GM19035 (cell line): ENCODE results near the gene IRF9.

ENCODE experiments used
- ATAC-seq: cut with Tn5 transposase; IDR thresholded peaks from one replicate; pipeline ENCODE4 v1.9.1; 2021; ENCODE audit not compliant: unreplicated experiment

The IRF9 gene, protein sequence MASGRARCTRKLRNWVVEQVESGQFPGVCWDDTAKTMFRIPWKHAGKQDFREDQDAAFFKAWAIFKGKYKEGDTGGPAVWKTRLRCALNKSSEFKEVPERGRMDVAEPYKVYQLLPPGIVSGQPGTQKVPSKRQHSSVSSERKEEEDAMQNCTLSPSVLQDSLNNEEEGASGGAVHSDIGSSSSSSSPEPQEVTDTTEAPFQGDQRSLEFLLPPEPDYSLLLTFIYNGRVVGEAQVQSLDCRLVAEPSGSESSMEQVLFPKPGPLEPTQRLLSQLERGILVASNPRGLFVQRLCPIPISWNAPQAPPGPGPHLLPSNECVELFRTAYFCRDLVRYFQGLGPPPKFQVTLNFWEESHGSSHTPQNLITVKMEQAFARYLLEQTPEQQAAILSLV

DNA sequence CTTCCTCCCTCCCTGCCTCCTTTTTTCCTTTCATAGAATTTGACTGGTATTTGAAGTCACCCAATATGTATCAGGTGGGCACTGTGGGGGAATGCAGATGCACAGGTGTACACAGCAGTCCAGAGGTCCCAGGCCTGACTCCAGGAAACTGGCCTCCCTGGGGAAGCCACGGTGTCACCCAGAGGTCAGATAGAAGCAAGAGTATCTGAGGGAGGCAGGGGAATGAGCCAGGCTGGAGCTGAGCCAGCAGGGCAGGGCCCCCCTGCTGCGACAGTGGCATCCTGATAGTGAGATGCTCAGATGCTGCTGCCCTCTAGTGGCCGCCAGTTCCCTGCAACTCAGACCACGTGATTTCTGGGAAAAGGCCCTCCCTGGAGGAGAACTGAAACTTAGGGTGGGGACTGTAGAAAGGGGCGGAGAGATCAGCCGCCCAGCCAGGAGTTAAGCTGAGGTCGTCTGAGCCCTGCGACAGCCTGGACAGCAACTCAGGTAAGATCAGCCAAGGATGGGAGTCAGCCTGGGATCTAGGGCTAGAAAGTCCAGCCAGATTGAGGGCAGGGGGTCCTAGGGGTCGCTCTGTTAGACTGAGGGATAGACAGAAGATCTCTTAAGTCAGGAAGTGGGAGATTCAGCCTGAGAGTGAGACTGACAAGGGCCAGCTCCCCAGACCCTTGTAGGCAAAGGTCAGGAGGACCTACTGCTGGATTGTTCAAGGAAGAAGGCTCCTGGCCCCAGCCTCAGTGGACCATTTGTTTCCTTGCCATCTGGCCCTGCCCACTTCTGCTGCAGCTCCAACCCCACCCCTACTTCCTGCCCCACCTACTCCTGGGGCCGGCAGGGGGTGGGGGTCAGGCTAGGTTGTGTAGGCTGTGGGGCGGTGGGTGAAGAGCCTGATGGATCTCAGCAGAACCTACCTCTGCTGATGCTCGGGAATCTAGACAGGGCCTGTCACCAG, at the start of gene IRF9:
IRF9 (plus strand) TSS at position 416 of the 955 bp plus-strand sequence. CDS start 880 bp downstream, outside the sequence.
- peak; percentile 88 for ATAC-seq

- no peak for ATAC-seq
Measured at GRCh38 chr14:24113379-24113800, 47.7 kb upstream of the IRF9 start.

DNA sequence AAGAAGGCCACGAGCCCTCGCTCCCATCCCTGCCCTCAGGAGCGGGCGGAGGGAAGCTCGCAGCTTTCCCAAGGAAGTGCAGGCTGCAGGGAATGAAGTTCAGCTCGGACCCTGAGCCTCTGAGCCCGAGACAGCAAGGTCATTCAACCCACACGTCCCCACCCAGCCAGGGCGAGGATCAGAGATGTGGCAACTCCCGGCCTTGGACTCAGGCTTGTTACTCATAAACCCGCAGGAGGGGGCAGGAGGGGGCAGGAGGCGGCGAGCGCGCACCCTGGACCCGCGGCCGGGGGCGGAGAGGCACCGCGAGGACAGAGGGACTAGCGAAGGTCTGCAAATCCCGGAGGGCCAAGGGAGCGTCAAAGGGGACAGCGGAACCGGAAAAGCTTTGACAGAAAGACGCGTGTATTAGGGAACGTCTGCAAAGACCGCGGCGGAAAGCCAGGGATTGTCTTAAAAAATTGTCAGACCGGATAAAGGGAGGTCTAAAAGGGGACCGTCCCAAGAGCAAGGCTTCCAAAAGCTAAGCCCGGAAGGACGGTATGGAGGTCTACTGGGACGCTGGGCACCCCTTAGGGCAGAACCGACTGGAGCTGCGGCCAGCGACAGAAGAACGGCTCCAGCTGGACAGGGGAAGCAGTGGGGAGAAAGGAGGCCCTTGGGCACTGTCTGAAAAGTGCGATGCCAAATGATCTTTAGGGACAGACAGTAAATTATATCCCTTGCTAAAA, 47.1 kb upstream of the IRF9 start:
- peak; percentile 32 for ATAC-seq

DNA sequence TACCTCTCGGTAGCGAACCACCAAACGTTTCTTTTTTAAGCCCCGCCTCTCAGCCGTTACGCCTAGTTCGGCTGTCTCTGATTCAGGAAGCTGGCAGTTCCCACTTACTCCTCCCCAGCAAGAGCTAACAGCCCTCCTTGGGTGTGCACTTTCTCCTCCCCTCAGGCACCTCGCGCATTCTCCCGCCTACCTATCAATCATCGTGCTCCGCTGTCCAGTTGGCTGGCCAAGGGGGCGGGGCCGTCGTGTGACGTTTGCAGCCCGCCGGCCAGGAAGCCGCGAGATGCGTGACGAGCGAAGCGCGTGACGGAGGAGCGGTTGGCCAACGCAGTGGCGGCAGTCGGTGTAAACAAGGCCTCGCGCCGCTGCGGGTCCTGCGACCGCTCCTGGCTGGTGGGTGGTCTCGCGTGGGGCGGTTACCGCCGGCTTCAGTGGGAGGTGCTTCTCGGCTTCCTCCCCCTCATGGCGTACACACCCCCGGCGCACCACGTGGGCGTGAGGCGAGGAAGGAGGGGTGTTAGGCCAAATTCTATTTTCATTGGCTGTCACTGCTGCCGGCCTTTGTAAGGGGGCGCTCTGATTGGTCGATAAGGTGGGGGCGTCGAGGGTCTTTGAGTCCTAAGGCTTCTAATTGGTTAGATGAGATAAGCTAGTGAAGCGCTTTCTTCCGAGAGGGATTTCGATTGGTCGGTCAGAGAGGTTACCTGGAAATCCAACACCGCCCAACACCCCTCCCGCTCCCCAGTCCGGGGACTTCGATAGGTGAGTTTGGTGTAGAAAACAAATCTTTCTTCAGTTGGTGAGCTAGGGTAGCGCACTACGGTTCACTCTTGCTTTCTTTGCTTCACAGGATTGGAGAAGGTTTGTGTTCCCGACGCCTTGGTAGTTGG, 46.3 kb upstream of the IRF9 start, which contains the start of the genes DCAF11 and NRL:
DCAF11 (plus strand) TSS at position 246 of the 890 bp plus-strand sequence. CDS start 818 bp downstream, outside the sequence.
NRL (minus strand) TSS at position 418 of the 890 bp plus-strand sequence. CDS start 32,101 bp downstream, outside the sequence.
- peak; percentile 81 for ATAC-seq

GRCh38 chr14:24115422-24116127, 45.5 kb upstream of the IRF9 start:
- no peak for ATAC-seq

DNA sequence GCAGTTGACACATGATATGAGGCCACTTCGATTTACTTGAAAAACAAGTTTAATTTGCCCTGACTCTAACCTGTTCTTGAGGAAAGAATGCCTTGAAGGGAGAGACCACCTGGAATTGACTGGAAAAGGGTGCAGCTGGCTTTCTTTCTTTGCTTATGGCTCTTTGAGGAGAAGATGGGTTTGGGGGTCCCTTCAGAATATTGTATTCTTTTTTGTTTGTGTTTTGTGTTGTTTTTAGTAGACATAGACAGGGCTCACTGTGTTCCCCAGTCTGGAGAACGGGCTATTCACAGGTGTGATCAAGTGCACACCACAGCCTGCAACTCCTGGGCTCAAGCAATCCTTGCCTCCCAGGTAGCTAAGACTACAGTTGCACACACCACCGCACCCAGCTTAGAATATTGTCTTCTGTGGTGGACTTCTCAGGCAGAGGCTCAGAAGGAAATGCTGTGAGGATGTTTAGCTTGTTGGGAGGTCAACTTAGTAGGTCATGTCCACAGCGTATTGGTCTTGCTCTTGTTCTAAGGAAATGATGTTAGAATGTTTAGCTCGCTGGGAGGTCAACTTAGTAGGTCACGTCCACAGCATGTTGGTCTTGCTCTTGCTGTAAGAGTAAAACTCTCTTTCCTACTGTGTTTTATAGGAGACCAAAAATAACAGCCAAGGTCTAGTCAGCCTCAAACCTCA, 44.8 kb upstream of the IRF9 start:
- ATAC-seq: no peak

DNA sequence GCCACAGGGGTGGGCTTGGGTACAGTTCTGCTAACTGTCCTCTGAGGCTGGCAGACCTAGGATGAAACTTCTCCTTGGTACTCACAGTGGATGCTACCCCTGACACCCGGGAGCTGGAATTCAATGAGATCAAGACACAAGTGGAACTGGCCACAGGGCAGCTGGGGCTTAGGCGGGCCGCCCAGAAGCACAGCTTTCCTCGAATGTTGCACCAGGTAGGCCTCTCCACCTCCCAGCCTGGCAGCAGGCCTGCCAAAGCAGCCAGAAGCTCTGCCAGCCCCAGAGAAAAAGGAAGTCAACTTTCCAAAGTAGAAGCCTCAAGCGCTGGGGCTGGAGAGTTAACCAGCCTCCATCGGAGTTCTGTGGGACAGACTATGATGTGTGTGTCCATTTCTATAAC, 43.9 kb upstream of the IRF9 start:
- ATAC-seq: no peak

DNA sequence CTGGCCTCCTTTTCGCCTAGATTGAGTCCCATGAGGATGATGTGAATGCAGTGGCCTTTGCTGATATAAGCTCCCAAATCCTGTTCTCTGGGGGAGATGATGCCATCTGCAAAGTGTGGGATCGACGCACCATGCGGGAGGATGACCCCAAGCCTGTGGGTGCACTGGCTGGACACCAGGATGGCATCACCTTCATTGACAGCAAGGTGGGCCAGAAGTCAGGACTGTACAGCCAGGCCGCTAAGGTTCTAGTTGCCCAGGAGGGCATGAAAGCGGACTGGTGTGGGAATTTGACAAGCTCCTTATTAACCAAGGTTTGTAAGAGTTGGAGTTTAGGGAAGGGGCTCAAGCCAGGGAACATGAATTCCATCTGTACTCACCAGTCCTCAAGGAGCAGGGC, 41.4 kb upstream of the IRF9 start:
- no peak for ATAC-seq

DNA sequence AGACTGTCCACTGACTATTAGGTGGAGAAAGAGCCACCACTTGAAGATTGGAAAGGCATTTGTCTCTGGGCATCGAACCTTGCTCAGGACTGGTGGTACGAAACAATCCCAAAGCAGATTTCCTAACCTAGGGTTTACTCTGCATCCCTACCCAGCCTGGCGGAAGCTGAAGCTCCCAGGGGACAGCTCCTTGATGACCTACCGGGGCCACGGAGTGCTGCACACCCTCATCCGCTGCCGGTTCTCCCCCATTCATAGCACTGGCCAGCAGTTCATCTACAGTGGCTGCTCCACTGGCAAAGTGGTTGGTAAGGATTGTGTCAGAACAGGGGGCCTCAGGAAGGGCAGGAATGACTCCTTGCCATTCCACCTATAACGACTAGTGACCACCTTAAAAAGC, 39.9 kb upstream of the IRF9 start:
- no peak for ATAC-seq

- no peak for ATAC-seq
Measured at GRCh38 chr14:24122416-24122815, 38.6 kb upstream of the IRF9 start.

DNA sequence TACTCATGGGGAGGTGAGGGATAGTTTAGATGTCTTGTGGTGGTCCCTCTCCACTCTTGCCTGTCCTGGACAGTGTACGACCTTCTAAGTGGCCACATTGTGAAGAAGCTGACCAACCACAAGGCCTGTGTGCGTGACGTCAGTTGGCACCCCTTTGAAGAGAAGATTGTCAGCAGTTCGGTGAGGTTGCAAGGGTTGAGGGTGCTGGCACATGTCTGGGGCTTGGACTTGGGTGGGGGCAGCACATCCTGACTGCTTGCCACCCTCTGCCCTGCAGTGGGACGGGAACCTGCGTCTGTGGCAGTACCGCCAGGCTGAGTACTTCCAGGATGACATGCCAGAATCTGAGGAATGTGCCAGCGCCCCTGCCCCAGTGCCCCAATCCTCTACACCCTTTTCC, 38.2 kb upstream of the IRF9 start:
- ATAC-seq: no peak

GRCh38 chr14:24123424-24124417, 37.3 kb upstream of the IRF9 start:
- peak; percentile 61 for ATAC-seq

- no peak for ATAC-seq
Measured at GRCh38 chr14:24126939-24127338, 34.1 kb upstream of the IRF9 start.

- ATAC-seq: no peak
Measured at GRCh38 chr14:24127673-24128072, 33.4 kb upstream of the IRF9 start.

DNA sequence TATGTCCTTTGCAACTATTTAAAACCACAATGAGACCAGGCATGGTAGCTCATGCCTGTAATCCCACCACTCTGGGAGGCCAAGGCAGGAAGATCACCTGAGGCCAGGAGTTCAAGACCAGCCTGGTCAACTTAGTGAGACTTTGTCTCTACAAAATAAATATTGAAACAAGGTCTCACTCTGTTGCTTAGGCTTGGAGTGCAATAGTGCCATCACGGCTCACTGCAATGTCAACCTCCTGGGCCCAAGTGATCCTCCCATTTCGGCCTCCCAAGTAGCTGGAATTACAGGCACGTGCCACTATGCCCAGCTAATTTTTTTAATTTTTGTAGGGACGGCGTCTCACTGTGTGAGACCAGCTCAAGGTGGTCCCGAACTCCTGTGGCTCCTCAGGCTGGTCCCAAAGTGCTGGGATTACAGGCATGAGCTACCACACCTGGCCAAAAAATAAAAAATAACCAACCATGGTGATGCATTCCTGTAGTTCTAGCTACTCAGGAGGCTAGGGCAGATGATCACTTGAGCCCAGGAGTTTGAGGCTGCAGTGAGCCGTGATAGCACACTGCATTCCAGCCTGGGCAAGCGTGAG, 31.6 kb upstream of the IRF9 start:
- ATAC-seq: no peak

DNA sequence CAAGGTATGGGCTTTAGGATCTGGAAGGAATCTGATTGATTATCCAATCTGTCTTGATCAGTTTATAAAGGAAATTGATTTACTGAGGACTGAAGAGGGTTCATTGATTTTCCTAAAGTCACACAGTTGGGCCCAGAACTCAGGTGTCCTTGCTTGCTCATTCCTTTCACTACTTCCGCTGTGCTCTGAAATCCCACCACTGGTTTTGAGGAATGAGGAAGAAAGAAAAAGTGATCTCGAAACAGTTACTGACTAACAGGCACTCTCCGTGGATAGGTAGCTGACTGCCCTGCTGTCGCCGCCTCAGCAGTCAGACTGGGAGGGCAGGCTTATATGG, 30.7 kb upstream of the IRF9 start, which contains the start of gene FITM1:
FITM1 (plus strand) TSS at position 280 of the 337 bp plus-strand sequence. CDS start 905 bp downstream, outside the sequence.
- no peak for ATAC-seq
